ENCODE measurements around the gene EPB41L4A.

GRCh38 chr5:112283943-112284929 is 134.8 kb downstream of the EPB41L4A start:
- TF ChIP-seq CTCF (IDR thresholded peaks at IDR 0.05) (no peak), POLR2A (IDR thresholded peaks at IDR 0.05) (no peak)
